LNCAP (cell line): Measurements from ENCODE around the gene SUCNR1.

Experiments
- TF ChIP-seq, protein P1 (sequence below): fragments of 450-650 bp; IDR thresholded peaks from 2 replicates; pipeline ENCODE4 v1.5.1; 2017; ENCODE audit warnings: mild to moderate bottlenecking

Gene SUCNR1

DNA sequence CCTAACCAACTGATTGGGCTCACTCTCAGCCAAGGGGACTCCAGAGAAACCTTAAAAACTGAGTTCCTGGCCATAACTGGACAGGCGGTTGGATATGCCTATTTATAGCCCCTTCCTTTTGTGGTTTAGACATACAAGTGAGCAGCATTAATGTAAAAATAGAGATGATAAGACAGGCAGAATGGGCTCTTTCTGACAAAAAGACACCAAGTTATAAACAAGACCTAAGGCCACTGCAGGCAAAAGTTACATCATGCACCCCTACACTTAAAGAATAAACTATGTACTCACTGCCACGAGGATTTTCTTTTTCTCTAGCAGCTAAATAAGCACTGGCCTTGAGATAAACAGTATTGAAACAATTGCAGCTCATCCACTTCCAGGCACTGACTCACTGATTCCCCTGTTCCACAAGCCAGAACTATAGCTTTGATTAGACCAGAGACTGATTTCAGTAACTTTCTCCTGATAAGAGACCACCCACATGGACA lies 30.1 kb downstream of the SUCNR1 start:
- TF ChIP-seq, protein P1, sequence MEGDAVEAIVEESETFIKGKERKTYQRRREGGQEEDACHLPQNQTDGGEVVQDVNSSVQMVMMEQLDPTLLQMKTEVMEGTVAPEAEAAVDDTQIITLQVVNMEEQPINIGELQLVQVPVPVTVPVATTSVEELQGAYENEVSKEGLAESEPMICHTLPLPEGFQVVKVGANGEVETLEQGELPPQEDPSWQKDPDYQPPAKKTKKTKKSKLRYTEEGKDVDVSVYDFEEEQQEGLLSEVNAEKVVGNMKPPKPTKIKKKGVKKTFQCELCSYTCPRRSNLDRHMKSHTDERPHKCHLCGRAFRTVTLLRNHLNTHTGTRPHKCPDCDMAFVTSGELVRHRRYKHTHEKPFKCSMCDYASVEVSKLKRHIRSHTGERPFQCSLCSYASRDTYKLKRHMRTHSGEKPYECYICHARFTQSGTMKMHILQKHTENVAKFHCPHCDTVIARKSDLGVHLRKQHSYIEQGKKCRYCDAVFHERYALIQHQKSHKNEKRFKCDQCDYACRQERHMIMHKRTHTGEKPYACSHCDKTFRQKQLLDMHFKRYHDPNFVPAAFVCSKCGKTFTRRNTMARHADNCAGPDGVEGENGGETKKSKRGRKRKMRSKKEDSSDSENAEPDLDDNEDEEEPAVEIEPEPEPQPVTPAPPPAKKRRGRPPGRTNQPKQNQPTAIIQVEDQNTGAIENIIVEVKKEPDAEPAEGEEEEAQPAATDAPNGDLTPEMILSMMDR: no peak

DNA sequence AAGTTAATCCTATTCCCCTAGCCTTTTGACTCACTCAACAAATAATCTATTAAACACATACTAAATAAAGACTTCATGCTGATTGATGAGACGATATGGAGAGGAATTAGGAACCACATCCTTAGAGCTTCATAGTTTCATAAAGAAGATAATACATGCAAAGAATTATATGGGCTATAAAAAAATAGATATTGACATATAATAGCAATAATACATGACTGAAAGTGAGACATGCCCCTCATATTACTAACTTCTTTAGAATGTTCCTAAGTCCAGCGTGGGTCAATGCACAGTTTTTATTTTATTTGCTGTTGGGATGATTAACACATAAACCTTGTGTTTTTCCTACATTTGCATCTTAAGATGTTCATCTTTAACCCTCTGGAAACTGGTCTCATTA lies 32.2 kb downstream of the SUCNR1 start:
- TF ChIP-seq, protein P1: no peak

DNA sequence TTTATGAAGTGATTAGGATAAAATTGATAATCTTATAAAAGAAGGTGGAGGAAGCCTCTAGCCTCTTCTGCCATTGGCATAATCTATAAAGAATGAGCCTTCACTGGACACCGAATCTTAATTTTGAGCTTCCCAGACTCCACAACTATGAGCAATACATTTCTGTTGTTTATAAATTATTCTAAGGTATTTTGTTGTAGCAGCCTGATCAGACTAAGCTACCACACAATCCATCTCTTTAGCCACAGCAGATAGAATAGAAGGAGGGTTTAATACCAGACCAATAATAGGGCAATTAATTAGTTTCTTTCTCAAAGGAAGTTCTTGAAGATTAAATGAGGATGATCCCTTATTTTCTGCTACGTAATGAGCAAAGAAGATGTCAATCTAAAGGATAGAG lies 33.3 kb downstream of the SUCNR1 start:
- TF ChIP-seq, protein P1: no peak

DNA sequence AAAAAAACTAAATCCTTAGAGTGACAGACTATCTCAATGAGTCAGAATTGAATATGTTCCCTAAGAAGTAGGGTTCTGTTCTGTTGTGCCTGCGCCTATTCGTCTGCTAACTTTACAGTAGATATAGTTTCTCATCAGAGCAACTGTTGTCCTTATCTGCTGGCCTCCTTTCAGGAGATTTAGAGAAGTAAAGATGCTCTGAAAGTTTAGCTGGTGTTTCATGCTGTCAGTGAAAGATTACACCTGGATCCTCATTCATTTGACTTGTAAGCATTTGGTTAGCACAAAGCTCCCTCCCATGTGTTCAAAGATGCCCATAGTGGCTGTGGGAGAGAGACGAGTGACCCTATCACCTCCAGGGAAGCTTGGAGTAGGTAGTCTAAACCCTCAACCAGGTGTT lies 35.0 kb downstream of the SUCNR1 start:
- TF ChIP-seq, protein P1: no peak

DNA sequence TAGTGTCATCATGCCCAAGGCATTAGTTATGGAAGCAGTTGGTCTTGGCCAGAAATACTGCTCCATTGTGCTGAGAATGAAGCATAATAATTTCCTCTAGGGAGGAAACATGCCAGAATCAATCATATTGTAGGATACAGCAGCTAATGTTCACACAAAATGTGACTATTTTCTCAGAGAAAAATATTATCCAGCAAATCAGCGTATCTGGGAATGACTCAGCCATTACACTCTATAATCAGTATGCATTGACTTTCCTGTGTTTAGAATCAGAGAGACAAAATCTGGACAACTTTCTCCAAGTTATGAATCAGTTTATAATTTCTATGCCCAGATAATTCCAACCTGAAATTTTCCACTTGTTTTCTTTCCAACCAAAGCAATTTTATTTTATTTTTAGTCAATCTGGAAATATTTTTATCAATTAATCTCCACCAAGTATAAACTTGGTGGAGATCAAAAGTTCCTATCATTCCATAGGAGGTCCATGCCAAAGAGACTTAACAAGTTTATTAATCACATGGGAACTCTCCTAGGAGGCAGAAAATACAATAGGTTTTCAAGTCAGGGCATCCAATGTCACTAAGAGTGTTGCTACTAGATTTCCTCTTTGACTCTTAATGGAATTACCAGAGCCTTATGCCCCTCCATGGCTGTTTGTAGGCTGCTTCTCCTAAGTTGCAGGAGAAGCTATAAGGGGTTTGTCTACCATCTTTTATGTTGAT lies 36.4 kb downstream of the SUCNR1 start:
- TF ChIP-seq, protein P1: no peak

DNA sequence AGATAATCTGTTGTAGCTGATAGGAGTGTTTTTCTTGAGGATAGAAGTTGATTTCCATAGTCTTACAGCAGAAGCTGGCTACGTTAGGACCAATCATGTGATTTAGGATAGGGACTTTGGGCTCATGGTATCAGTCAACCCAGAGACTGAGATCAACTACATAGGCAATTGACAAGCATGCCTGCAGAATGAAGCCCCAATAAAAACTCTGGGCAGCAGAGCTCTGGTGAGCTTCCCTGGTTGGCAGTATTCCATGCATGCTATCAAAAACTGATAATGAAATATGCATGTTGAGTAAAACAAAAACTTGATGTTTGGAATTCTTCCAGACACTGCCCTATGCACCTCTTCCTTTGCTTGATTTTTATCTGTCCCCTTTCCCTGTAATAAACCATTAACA lies 38.0 kb downstream of the SUCNR1 start:
- TF ChIP-seq, protein P1: no peak

DNA sequence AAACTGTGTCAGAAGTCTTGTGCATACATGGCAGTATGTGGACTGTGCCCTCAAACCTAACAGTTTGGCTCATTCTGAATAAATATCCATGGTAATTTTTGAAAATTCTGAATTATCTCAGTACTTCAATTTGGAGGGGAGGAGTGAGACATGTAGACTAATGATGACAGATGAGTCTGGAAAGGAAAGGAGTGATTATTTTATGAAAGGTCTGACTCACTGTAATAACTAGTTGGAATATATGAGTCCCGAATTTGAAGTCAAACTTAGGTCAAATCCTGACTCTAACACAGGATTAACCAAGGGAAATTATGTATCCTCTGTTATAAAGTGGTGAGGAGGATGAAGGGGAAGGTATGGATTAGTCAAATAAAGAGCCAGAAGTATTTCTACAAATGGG lies 38.6 kb downstream of the SUCNR1 start:
- TF ChIP-seq, protein P1: no peak
